ENCODE data around the gene CD320.
"Not testable (repeated sequence)": the region's sequence is repeated elsewhere in the genome, so short reads cannot be mapped to it uniquely, and the experiment has no call there.

CD320 gene

GRCh38 chr19:8307965-8308866 is at the start of gene CD320:
Gene CD320 (minus strand): TSS chr19:8308358. CDS start chr19:8308290, 68 bp downstream.
- Histone ChIP-seq H3K4me3 (ENCODE audit: low read depth in 1 of 2, low read length in 2 of 2) (peak within 1 kb of the TSS; percentile 73 to 77), H3K27ac (ENCODE audit: low read depth, low read length) (no peak within 1 kb of the TSS), H3K4me1 (ENCODE audit: control insufficient read depth in 1 of 2, insufficient read depth in 2 of 2, low read length in 2 of 2) (peaks cover 15 to 31% of the 10 kb centered on the region in 2 donors), H3K27me3 (ENCODE audit: control insufficient read depth in 1 of 2, insufficient read depth in 2 of 2, low read length in 2 of 2) (no peaks in the 10 kb centered on the region), H3K9me3 (ENCODE audit: control insufficient read depth in 1 of 2, low read length in 2 of 2) (no peaks in the 10 kb centered on the region), H3K9ac (ENCODE audit: low read depth in 1 of 2, low read length in 2 of 2) (peak within 1 kb of the TSS; percentile 43 to 61), H3K36me3 (ENCODE audit: control insufficient read depth in 1 of 2, insufficient read depth in 2 of 2, low read length in 2 of 2) (peaks cover 9 to 30% of the 10 kb centered on the region in 2 donors)

GRCh38 chr19:8357007-8357521 is 48.9 kb upstream of the CD320 start:
- Histone ChIP-seq H3K9me3 (ENCODE audit: control insufficient read depth in 1 of 2, low read length in 2 of 2) (no peaks in the 10 kb centered on the region), H3K36me3 (ENCODE audit: control insufficient read depth in 1 of 2, insufficient read depth in 2 of 2, low read length in 2 of 2) (no peaks in the 10 kb centered on the region), H3K9ac (ENCODE audit: low read depth in 1 of 2, low read length in 2 of 2) (no peak overlapping the region), H3K4me3 (ENCODE audit: low read depth in 1 of 2, low read length in 2 of 2) (no peak overlapping the region), H3K27ac (ENCODE audit: low read depth, low read length) (no peak overlapping the region), H3K27me3 (ENCODE audit: control insufficient read depth in 1 of 2, insufficient read depth in 2 of 2, low read length in 2 of 2) (peaks cover 0 to 3% of the 10 kb centered on the region in 2 donors), H3K4me1 (ENCODE audit: control insufficient read depth in 1 of 2, insufficient read depth in 2 of 2, low read length in 2 of 2) (peaks cover 14 to 19% of the 10 kb centered on the region in 2 donors)

- no peaks in the 10 kb centered on the region for H3K36me3 ChIP-seq (ENCODE audit: control insufficient read depth in 1 of 2, insufficient read depth in 2 of 2, low read length in 2 of 2)
- no peak overlapping the region for H3K27ac ChIP-seq (ENCODE audit: low read depth, low read length)
- peaks cover 0 to 3% of the 10 kb centered on the region in 2 donors for H3K27me3 ChIP-seq (ENCODE audit: control insufficient read depth in 1 of 2, insufficient read depth in 2 of 2, low read length in 2 of 2)
- H3K4me1 ChIP-seq (ENCODE audit: control insufficient read depth in 1 of 2, insufficient read depth in 2 of 2, low read length in 2 of 2): peaks cover 8 to 14% of the 10 kb centered on the region in 2 donors
- H3K4me3 ChIP-seq (ENCODE audit: low read depth in 1 of 2, low read length in 2 of 2): no peak overlapping the region
- H3K9me3 ChIP-seq (ENCODE audit: control insufficient read depth in 1 of 2, low read length in 2 of 2): no peaks in the 10 kb centered on the region
- no peak overlapping the region for H3K9ac ChIP-seq (ENCODE audit: low read depth in 1 of 2, low read length in 2 of 2)
These were observed 47.7 kb upstream of the CD320 start for GRCh38 chr19:8355631-8356402.

GRCh38 chr19:8352845-8353244 is 44.7 kb upstream of the CD320 start:
- not testable (repeated sequence) for H3K9me3 ChIP-seq (ENCODE audit: control insufficient read depth in 1 of 2, low read length in 2 of 2); H3K9ac ChIP-seq (ENCODE audit: low read depth in 1 of 2, low read length in 2 of 2); H3K27ac ChIP-seq (ENCODE audit: low read depth, low read length); H3K27me3 ChIP-seq (ENCODE audit: control insufficient read depth in 1 of 2, insufficient read depth in 2 of 2, low read length in 2 of 2); H3K36me3 ChIP-seq (ENCODE audit: control insufficient read depth in 1 of 2, insufficient read depth in 2 of 2, low read length in 2 of 2); H3K4me3 ChIP-seq (ENCODE audit: low read depth in 1 of 2, low read length in 2 of 2)
- peaks cover 8 to 14% of the 10 kb centered on the region in 2 donors for H3K4me1 ChIP-seq (ENCODE audit: control insufficient read depth in 1 of 2, insufficient read depth in 2 of 2, low read length in 2 of 2)

- no peak overlapping the region for H3K9ac ChIP-seq (ENCODE audit: low read depth in 1 of 2, low read length in 2 of 2)
- no peaks in the 10 kb centered on the region for H3K9me3 ChIP-seq (ENCODE audit: control insufficient read depth in 1 of 2, low read length in 2 of 2)
- no peak overlapping the region for H3K4me3 ChIP-seq (ENCODE audit: low read depth in 1 of 2, low read length in 2 of 2)
- H3K27me3 ChIP-seq (ENCODE audit: control insufficient read depth in 1 of 2, insufficient read depth in 2 of 2, low read length in 2 of 2): peaks cover 0 to 3% of the 10 kb centered on the region in 2 donors
- H3K4me1 ChIP-seq (ENCODE audit: control insufficient read depth in 1 of 2, insufficient read depth in 2 of 2, low read length in 2 of 2): peaks cover 8 to 14% of the 10 kb centered on the region in 2 donors
- no peaks in the 10 kb centered on the region for H3K36me3 ChIP-seq (ENCODE audit: control insufficient read depth in 1 of 2, insufficient read depth in 2 of 2, low read length in 2 of 2)
- no peak overlapping the region for H3K27ac ChIP-seq (ENCODE audit: low read depth, low read length)
These were observed 44.1 kb upstream of the CD320 start for GRCh38 chr19:8352134-8352827.

- H3K36me3 ChIP-seq (ENCODE audit: control insufficient read depth in 1 of 2, insufficient read depth in 2 of 2, low read length in 2 of 2); H3K9ac ChIP-seq (ENCODE audit: low read depth in 1 of 2, low read length in 2 of 2); H3K27me3 ChIP-seq (ENCODE audit: control insufficient read depth in 1 of 2, insufficient read depth in 2 of 2, low read length in 2 of 2); H3K4me1 ChIP-seq (ENCODE audit: control insufficient read depth in 1 of 2, insufficient read depth in 2 of 2, low read length in 2 of 2); H3K9me3 ChIP-seq (ENCODE audit: control insufficient read depth in 1 of 2, low read length in 2 of 2); H3K4me3 ChIP-seq (ENCODE audit: low read depth in 1 of 2, low read length in 2 of 2); H3K27ac ChIP-seq (ENCODE audit: low read depth, low read length): not testable (repeated sequence)
These were observed 41.6 kb upstream of the CD320 start for GRCh38 chr19:8349629-8350372.

- Histone ChIP-seq H3K9me3 (ENCODE audit: control insufficient read depth in 1 of 2, low read length in 2 of 2) (no peaks in the 10 kb centered on the region), H3K36me3 (ENCODE audit: control insufficient read depth in 1 of 2, insufficient read depth in 2 of 2, low read length in 2 of 2) (no peaks in the 10 kb centered on the region), H3K27ac (ENCODE audit: low read depth, low read length) (no peak overlapping the region), H3K27me3 (ENCODE audit: control insufficient read depth in 1 of 2, insufficient read depth in 2 of 2, low read length in 2 of 2) (peaks cover 9 to 21% of the 10 kb centered on the region in 2 donors), H3K9ac (ENCODE audit: low read depth in 1 of 2, low read length in 2 of 2) (no peak overlapping the region), H3K4me1 (ENCODE audit: control insufficient read depth in 1 of 2, insufficient read depth in 2 of 2, low read length in 2 of 2) (peaks cover 0 to 9% of the 10 kb centered on the region in 2 donors), H3K4me3 (ENCODE audit: low read depth in 1 of 2, low read length in 2 of 2) (peak overlapping the region; percentile 47 to 57)
These were observed 35.3 kb upstream of the CD320 start for GRCh38 chr19:8343483-8343844.

- Histone ChIP-seq H3K27ac (ENCODE audit: low read depth, low read length) (peak within 1 kb of the TSS; percentile 46), H3K9ac (ENCODE audit: low read depth in 1 of 2, low read length in 2 of 2) (peak within 1 kb of the TSS; percentile 37 to 43)
These were observed 34.7 kb upstream of the CD320 start, which contains the start of gene KANK3 for GRCh38 chr19:8342684-8343482. Gene KANK3 (minus strand): TSS chr19:8343262. CDS start chr19:8337828, 5,434 bp downstream.

GRCh38 chr19:8342316-8342683 is 34.1 kb upstream of the CD320 start:
- no peaks in the 10 kb centered on the region for H3K36me3 ChIP-seq (ENCODE audit: control insufficient read depth in 1 of 2, insufficient read depth in 2 of 2, low read length in 2 of 2)
- H3K4me1 ChIP-seq (ENCODE audit: control insufficient read depth in 1 of 2, insufficient read depth in 2 of 2, low read length in 2 of 2): peaks cover 0 to 9% of the 10 kb centered on the region in 2 donors
- H3K9me3 ChIP-seq (ENCODE audit: control insufficient read depth in 1 of 2, low read length in 2 of 2): no peaks in the 10 kb centered on the region
- H3K27ac ChIP-seq (ENCODE audit: low read depth, low read length): no peak overlapping the region
- H3K4me3 ChIP-seq (ENCODE audit: low read depth in 1 of 2, low read length in 2 of 2): no peak overlapping the region
- peaks cover 9 to 24% of the 10 kb centered on the region in 2 donors for H3K27me3 ChIP-seq (ENCODE audit: control insufficient read depth in 1 of 2, insufficient read depth in 2 of 2, low read length in 2 of 2)
- no peak overlapping the region for H3K9ac ChIP-seq (ENCODE audit: low read depth in 1 of 2, low read length in 2 of 2)

More at GRCh38 chr19:8342684-8343482, 34.7 kb upstream of the CD320 start, which contains the start of gene KANK3:
- Histone ChIP-seq H3K4me3 (ENCODE audit: low read depth in 1 of 2, low read length in 2 of 2) (peak within 1 kb of the TSS; percentile 52 to 64), H3K9me3 (ENCODE audit: control insufficient read depth in 1 of 2, low read length in 2 of 2) (no peaks in the 10 kb centered on the region), H3K36me3 (ENCODE audit: control insufficient read depth in 1 of 2, insufficient read depth in 2 of 2, low read length in 2 of 2) (no peaks in the 10 kb centered on the region), H3K27me3 (ENCODE audit: control insufficient read depth in 1 of 2, insufficient read depth in 2 of 2, low read length in 2 of 2) (peaks cover 9 to 21% of the 10 kb centered on the region in 2 donors), H3K4me1 (ENCODE audit: control insufficient read depth in 1 of 2, insufficient read depth in 2 of 2, low read length in 2 of 2) (peaks cover 0 to 9% of the 10 kb centered on the region in 2 donors)
